Ovary (tissue), 3 donors: Measurements from ENCODE around the gene ATP1A2.

Experiments used
- CTCF ChIP-seq, 3 donors: fragments of 450-650 bp in 2 of 3; fragments of 200-600 bp in 1 of 3; IDR thresholded peaks; one replicate each; pipeline versions ENCODE4 v1.5.1 to v1.8.0; 2016 to 2022; ENCODE audit warnings: antibody characterized with exemption in 3 of 3, mild to moderate bottlenecking in 1 of 3
- EP300 ChIP-seq: sonication (generic); formaldehyde crosslinking; IDR thresholded peaks from one replicate; pipeline ENCODE4 v1.6.1; 2017; ENCODE audit warnings: antibody characterized with exemption
- POLR2A ChIP-seq: fragments of 450-650 bp; IDR thresholded peaks from one replicate; pipeline ENCODE4 v1.6.1; 2017; ENCODE audit warnings: antibody characterized with exemption, mild to moderate bottlenecking, moderate library complexity
- donor health status: DM: no; HTN: no; CAD: no.

- TF ChIP-seq CTCF (IDR thresholded peaks at IDR 0.05) = no peak
- TF ChIP-seq POLR2A = no peak
- TF ChIP-seq EP300 = no peak
Measured at GRCh38 chr1:160113407-160113806, 2.2 kb upstream of the ATP1A2 start.
